Activated CD4-positive, alpha-beta T cell treated with anti-CD3 and anti-CD28 coated beads, Interleukin-2, amount 50 U/mL, for 48 hours (primary cell): ENCODE results near the gene ZYX.
A peak's percentile ranks its signal among the peaks of the same experiment; 100 is the strongest.
"Not testable (repeated sequence)": the region's sequence is repeated elsewhere in the genome, so short reads cannot be mapped to it uniquely, and the experiment has no call there.

Experiments used
- DNase-seq, 2 experiments: peaks; one replicate each; pipeline ENCODE4 v3.0.0-alpha.2; 2020

The ZYX gene

DNA sequence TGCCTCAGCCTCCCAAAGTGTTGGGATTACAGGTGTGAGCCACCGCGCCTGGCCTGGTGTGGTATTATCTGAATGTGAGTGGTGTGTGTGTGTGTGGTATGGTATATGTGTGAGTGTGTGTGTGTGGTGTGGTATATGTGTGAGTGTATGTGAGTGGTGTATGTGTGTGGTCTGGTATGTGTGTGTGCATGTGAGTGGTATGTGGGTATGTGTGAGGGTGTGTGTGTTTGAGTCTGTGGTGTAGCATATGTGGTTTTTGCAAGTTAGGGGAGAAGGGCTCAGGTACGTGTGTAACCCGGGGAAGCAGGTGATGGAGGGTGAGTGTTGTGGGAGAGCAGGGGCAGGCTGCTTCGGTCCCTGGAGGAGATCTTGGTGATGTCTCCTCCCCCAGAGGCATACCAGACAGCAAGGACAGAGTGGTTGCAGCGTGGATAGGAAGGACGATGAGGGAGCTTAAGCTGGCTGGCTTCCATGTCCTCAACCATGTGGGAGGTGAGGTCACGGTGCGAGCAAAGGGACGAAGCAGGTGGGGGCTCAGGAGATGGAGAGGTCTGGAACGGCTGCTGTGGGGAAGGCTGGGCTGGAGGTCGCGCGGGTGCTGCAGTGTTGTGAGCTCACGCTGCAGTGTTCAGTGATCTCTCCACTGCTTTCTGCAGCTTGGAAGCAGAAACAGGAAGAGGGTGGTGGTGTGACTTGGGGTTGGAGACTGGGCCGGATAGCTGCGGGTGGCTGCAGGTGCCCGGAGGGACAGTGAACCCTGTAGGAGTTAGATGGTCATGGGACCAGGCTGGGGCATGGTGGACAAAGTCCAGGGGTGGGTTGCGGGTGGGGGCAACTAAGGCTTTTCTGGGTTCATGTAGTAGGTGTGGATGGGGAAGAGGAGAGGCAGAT is 5.0 kb downstream of the ZYX start:
- peak in 1 of 2 experiments; percentile 28 for DNase-seq

DNA sequence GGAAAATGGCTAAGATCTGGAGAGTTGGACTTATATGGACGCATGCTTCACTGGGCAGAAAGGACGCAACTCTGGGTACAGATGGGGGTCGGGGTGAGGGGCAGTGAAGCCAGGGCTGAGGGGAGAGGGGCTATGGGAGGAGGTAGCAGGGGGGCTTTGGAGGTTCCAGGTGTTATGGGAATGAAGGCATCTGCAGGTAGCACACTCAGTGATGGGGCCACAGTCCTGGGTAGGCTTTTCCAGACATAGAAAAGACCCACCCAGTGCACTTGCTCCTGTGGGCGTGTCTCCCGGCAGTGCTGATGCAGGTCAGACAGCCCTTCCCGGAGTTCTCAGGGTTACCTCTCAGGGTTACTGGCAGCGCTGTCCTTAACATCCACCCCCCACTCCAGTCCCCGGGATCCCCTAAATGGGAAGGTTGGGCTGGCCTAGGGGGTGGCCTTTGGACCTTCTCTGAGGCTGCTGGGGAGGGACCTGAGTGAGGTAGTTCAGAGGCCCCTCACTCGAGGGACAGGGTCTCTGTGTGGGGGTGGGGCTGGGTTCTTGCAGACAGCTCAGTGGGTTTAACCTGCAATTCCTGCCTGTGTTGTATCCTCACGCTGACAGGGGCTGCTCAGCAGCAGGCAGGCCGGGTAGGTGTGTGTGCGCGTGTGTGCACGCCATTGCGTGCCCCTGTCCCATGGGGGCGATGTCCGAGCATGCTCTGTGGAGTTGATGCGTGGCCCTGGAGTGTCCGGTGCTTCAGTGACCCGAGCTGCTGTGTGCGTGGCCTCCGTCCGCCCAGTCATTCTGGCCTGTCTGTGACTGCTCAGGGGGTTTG is 6.2 kb downstream of the ZYX start:
- DNase-seq = no peak

DNA sequence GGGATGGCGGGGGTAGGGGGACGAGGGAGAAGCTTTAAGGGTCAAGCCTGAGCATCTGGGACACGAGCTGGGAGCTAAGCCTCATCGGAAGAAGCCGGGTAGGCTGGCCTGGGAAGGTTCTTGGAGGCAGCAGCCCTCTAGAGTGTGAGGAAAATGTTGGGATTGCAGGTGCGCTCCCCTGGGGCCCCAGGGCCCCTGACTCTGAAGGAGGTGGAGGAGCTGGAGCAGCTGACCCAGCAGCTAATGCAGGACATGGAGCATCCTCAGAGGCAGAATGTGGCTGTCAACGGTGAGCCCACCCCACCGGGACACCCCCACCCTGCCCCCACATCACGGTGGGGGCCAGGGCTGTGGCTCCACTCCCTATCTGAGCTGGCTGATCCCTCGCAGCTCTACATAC is 6.9 kb downstream of the ZYX start:
- DNase-seq = no peak

DNA sequence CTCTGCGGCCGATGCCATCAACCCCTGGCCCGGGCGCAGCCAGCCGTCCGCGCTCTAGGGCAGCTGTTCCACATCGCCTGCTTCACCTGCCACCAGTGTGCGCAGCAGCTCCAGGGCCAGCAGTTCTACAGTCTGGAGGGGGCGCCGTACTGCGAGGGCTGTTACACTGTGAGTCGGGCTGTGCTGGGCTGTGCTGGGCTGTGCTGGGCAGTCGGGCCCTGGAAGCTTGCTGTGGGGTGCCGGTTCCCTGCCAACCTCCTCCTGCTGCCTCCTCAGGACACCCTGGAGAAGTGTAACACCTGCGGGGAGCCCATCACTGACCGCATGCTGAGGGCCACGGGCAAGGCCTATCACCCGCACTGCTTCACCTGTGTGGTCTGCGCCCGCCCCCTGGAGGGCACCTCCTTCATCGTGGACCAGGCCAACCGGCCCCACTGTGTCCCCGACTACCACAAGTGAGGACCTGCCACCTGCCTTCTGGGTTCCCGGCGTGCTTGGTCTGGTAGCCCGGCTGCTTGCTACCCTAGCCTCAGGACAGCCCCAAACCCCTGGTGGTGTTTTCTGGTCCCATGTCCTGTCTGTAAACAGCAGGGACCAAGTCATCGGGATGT is 7.5 kb downstream of the ZYX start:
- no peak for DNase-seq

DNA sequence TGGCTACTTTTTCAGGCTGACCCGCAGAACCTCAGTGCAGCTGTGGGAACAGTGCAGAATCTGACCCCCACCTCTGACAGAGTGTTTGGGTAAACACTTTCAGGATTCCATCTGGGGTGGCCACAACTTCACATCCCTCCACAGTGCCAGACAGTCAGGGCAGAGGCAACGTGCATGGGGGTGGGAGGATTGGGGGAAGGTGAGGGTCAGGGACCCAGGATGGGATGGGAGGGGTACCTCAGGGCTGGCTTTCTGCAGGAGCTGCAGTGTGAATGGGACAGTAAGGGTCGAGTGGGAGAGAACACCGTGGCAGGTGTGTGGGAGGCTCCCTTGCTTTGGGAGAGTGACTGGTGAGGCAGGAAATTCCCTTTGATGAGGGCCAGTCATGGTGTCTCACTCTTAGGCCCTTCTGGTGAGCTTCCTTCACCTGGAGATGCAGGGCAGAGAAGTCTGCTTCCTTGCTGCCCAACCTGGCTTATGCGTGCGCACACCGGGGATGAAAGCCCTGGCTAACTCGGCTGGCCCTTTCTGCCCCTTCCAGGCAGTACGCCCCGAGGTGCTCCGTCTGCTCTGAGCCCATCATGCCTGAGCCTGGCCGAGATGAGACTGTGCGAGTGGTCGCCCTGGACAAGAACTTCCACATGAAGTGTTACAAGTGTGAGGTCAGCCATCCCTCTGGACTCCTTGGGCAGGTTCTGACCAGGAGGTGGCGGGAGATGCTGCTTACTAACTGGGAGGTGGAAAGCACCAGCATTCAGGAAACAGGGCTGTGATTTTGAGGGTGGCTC is 8.4 kb downstream of the ZYX start:
- DNase-seq = no peak

DNA sequence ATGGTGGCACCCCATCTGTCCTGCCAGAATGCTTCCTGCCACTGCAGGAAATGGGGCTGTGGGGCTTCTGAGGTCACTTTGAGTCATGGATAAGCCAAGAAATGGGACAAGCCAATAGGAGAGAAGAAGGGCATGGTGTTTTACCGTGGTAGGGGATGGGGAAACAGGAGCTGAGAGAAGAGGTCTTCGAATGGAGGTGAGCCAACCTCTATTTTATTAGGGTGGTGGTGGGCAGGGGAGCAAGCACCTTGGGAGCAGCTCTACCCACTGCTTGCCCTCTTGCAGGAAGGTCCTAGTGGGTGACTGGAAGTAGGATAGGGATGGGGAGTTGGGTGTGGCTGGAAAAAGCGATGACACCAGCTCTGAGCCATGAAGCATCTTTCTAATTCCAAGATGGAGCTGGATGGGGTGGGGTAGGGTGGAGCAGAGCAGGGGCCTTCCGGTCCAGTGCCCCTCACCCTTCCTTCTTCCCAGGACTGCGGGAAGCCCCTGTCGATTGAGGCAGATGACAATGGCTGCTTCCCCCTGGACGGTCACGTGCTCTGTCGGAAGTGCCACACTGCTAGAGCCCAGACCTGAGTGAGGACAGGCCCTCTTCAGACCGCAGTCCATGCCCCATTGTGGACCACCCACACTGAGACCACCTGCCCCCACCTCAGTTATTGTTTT is 9.1 kb downstream of the ZYX start:
- DNase-seq = no peak

DNA sequence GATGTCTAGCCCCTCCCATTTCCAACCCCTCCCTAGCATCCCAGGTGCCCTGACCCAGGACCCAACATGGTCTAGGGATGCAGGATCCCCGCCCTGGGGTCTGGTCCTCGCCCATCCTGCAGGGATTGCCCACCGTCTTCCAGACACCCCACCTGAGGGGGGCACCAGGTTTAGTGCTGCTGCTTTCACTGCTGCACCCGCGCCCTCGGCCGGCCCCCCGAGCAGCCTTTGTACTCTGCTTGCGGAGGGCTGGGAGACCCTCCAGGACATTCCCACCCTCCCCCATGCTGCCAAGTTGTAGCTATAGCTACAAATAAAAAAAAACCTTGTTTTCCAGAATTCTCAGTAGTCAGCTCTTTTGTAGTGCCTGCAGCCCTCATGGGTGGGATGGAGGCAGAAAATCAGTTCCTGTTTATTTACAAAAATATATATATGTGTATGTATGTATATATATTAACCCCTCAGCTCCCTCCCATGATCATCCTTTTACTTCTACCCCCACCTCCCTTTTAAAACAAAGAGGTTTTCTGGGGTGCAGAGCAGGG is 9.7 kb downstream of the ZYX start:
- DNase-seq = no peak

DNA sequence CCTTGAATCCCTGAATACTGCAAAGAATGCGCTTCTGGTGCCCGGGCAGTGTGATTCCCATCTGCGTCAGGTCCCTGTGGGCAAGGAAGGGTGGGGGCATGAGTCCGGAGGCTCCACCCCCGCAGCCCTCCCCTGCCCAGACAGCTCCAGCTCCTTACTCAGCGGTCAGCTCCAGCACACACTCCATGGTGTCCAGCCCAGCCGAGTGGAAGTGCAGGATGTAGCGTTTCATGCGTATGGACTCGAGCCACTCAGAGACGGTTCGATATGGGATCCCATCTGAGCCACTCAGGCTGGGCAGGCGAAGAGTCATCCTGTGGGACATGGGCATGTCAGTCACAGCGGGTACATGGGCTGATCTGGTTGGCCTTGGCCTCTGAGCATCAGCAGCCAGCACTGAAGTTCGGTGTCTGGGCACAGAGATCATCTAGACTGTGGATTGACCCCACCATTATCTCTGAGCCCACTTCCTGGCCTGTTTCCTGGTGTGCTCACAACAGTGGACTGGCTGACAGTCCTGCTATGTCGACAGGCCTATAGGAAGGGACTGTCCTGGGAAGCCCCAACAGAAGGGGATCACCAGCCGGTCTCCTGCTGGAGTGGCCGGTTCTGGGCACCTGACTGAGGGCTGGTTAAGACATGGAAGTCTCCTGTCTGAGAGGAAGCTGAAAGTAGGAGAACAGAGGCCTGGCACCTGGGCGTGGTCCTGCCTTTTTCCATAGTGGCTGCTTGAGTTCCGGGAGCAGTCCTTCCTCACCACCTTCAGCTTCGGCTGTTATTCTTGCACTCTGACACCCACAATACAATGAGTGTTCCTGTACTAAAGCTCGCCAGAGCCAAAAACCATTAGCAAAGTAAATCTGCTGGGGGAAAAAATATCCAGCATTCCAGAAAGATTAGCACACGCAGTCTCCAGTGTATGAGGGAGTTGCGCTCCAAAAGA is 10.6 kb downstream of the ZYX start:
- DNase-seq = no peak

DNA sequence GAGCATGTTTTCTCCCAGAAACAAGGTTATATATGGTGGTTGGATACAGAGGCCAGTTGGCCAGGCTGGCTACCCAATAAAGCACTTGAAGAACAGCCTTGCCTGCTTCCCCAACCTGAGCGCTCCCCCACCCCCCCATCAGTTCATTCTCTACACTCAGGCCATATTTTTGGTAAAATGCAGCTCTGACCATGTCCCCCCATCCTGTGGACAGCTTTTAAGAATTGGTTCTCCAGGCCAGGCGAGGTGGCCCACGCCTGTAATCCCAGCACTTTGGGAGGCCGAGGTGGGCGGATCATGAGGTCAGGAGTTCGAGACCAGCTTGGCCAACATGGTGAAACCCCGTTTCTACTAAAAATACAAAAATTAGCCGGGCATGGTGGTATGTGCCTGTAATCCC is 11.3 kb downstream of the ZYX start:
- not testable (repeated sequence) for DNase-seq

DNA sequence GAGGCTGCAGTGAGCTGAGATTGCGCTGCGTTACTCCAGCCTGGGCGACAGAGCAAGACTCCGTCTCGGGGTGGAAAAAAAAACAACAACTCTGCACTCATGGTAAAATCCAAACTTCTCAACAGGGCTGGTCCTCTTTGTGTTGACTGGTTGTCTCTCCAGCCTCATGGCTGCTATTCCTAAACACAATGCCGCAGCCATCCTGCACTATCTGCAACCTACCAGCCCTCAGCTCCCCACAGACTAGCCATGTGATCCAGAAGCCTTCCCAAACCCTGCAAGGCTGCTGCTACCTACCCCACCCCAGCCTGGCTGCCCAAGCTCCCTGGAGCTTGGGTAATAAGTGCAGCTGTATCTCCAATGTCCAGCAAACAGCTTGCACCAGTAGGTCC is 11.7 kb downstream of the ZYX start:
- no peak for DNase-seq

DNA sequence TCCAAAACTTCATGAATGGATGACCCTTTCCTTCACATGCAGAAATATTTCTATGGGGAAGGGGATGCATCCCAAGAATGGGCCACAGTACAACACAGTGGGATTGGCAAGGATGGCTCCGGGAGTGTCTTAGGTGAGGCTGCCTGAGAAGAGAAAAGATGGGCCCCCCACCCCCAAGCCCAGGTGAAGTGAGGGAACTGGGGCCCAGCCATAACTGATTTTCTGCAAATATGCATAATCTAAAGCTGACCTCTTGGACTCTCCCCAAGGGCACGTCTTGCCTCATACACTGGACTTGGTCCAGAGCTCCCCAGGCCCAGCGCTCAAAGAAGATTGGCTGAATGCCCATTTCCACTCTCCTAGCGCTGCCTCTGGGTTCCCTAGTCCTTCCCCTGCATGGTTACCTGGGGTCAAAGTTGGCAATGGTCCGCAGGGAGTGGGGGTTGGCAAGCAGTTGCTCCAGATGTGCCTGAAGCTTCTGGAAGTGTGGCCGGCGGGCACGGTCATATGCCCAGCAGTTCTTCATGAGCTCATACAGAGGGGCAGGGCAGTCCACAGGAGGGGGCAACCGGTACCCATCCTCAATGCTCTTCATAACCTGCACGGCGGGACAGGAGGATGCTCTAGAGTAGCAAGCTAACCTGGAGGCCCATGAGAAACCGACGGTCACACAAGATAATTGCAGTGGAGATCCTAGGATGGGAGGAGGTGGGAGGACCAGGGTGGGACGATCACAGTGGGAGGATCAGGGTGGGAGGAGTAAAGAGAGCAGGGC is 12.3 kb downstream of the ZYX start:
- no peak for DNase-seq

DNA sequence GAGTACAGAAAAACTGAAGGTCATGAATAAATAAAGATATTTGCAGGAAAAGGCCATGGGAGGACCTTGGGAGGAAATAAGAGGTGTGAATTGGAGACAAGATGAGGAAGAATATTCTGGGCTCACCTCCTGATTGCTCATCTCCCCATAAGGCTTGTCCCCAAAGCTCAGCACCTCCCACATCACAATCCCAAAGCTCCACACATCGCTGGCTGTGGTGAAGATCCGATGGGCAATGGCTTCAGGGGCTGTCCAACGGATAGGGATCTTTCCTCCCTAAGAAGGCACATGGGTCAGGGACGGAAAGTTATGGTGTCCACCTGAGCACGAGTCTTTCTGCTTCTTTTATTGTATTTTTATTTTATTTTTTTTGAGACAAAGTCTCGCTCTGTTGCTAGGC is 12.9 kb downstream of the ZYX start:
- DNase-seq = no peak

DNA sequence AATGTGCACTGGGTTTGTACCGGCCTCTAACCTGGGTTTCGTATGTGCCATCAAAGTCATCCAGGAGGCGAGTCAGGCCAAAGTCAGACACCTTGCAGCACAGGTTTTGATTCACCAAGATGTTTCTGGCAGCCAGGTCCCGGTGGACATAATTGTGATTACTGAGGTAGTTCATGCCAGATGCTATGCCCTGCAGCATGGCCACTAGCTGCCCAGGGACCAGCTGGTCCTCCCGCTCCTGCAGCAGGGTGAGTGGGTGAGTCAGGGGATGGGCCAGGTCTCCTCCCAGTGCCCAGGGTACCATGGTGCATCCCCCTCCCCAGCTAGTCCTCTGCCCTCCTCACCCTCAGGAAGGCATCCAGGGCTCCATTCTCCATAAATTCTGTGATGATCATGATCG is 13.6 kb downstream of the ZYX start:
- DNase-seq = no peak

DNA sequence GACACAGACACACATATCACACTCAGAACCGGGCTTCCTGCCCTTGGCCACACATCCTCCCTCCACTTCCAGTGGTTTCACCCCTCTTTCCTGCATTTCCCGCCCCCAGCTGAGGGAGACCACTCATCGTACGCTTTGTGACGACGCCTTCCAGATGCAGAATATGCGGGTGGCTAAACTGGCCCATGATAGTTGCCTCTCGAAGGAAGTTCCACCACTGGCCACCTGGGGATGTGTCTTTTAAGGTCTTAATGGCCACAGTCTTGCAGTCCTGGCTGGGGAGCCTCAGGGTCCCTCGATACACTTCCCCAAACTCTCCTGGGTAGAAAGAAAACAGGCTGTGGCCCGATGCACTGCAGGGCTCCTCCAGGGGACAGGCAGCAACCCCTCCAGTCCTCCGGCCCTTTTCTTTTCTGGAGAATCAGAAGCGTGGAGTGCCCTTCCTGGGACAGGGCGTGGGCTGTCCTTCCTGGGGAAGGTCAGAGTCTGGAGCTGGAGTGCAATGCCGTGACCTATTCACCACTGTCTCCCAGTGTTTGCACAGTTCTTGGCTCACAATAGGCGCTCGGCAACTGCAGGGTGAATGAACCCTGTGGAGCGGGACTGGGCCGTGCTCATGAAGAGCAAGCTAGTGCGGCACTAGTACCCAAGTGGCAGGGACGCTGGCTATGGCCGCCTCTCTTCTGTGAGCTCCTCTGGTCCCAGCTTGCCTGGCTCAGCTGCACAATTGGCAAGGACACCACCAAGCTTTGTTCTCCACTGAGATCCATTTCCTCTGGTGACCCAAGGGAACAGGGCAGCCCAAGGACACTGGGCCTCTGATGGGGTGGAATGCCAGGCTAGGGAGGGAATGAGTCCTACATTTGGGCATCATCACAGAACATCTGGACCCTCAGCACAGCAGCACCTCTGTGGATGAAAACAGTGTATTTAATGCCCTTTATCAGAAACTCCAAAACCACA is 14.3 kb downstream of the ZYX start:
- DNase-seq = no peak

DNA sequence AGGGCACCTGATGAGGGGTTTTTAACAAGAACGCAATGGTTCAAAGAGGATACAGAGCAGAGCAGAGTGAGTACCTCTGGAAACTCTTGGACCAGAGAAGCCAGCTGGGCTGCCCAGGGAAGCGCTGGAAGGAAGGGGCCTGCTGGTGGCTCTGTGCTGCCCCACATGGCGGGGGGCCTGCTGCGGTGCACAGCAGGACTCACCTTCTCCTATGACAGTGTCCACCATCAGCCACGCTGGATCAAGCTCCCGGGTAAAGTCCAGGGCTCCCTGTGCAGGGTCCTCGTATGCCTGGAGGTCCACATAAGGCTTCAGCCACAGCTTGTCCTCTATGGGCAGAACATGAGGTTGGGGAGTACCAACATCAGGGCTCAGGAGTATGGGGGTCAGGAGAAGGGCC is 15.0 kb downstream of the ZYX start:
- DNase-seq = no peak

DNA sequence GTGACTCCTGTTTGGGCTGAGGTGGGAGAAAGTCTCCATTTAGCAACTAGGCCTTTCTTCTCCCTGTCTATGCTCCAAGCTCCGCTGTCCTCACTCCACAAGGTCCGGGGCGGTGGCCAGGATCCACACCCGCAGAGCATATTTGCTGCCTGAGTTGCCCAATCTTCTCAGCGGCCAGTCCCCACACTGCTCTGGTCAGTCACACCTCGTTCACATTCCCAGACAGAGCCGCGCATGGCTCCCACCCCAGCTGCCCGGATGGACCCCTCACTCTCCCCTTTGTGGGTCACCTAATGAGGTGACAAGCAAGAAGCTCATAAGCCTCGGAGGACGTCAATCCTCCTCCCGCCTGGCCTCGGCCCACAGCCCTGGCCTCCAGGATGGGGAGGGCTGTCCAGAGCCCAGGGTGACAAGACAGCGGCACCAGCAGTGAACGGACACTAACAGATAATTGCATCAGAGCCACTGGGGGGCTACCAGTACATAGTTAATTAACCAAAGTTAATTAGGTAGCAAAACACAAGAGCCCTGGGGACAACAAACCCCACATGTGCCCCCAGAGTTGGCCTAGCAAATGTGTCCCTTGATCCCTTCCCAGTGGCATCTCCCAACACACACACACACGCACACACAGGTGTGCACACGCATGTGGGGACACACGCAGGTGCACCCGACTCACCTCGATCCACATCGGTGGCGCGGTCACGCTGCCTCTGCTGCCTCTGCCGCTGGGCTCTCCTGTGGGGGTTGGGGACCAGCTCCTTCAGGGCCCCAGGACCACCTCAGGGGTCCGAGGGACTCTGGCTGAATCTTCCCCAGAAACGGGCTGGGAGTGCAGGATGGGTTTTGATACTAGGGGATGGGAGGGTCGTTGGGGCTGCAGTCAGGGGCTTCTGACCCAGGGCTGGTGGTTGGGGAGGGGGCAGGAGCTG is 15.7 kb downstream of the ZYX start:
- no peak for DNase-seq

DNA sequence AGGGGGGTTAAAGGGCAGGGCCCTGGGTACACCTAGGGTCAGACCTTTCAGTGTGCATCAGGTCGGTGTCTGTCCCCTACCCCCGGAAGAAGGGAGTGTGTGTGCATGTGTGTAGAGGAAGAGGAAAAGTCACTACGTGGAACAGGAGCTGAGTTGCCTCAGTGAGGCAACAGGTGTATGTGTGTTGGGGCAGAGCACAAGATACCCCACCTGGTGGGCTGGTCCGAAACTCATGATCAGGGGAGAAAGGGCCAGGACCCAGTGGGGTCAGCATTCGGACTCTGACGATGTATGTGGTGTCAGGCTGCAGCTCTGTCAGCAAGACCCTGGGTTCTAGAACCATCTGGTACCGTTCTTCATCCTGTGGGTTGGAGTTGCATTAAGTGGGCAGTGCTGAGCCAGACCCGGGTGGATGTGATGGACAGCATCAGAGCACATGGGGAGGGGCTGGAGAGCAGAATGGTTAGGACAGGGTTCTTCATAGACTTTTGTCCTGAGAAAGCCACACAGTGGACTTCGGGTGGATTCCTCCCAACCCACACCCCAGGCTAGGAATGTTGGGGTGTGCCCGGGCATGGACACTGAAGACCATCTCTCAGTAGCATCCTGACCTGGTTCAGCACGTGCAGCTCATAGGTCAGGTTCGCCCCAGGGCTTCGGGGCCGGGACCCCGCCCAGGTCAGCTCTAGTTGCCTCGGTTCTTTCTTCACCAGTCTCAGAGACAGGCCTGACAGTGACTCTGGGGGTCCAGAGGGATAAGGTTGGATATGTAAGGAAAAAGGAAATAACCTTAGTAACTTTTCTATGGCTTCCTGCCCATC is 16.8 kb downstream of the ZYX start:
- no peak for DNase-seq
